IMR-90 (cell line): ENCODE results near the gene CREB5. TPM values are rescaled to one million over a fixed set of nuclear protein-coding genes. Genes with fewer than 3 reads are reported as not detected.

Source experiments
- ATAC-seq: fragments of 200-7000 bp; cut with Tn5 transposase; 2 replicates; pipeline ENCODE4 v1.9.1; 2020; ENCODE audit warnings: low read depth, mild to moderate bottlenecking, moderate library complexity
- BruUV-seq: library from RNA; stranded (reverse); fragments of 400-500 nt; replicated peaks from 2 replicates; lab custom pipeline; 2021; lab: Mats Ljungman, UMichigan
- CTCF ChIA-PET: fragments of 300-600 bp; formaldehyde crosslinking; extraction: SDS; loops from one replicate; lab custom pipeline; 2021; ENCODE audit warnings: antibody characterized with exemption; lab: Yijun Ruan, JAX
- POLR2A ChIA-PET: fragments of 300-600 bp; sonication (Branson Sonifier 250); formaldehyde crosslinking; loops from one replicate; lab custom pipeline; 2022; ENCODE audit warnings: antibody characterized with exemption; ENCODE audit not compliant: unreplicated experiment; lab: Charles Lee
- DNase-seq: peaks from one replicate; pipeline ENCODE4 v3.0.0; 2013
- H2AFZ ChIP-seq: replicated peaks from 2 replicates; pipeline ENCODE3; 2013; ENCODE audit warnings: low read length, mild to moderate bottlenecking; ENCODE audit not compliant: poor library complexity
- H2AK5ac ChIP-seq: 2 replicates; pipeline ENCODE4 v1.6.1; 2013; ENCODE audit warnings: low read depth, low read length, inconsistent platforms
- H2AK9ac ChIP-seq: replicated peaks from 2 replicates; pipeline ENCODE3; 2013; ENCODE audit warnings: mild to moderate bottlenecking, low read depth, low read length, moderate library complexity; ENCODE audit not compliant: poor library complexity
- H2BK120ac ChIP-seq: 2 replicates; pipeline ENCODE4 v1.6.1; 2013; ENCODE audit warnings: low read depth, low read length, inconsistent platforms
- H2BK15ac ChIP-seq: 3 replicates; pipeline ENCODE4 v1.6.1; 2013; ENCODE audit warnings: low read depth, low read length, inconsistent platforms
- H2BK20ac ChIP-seq: 2 replicates; pipeline ENCODE4 v1.6.1; 2013; ENCODE audit warnings: low read depth, mild to moderate bottlenecking, inconsistent platforms, low read length, moderate library complexity
- H2BK5ac ChIP-seq: 2 replicates; pipeline ENCODE4 v1.6.1; 2013; ENCODE audit warnings: mild to moderate bottlenecking, low read depth, low read length, inconsistent platforms; ENCODE audit not compliant: poor library complexity, severe bottlenecking
- H3K14ac ChIP-seq: replicated peaks from 2 replicates; pipeline ENCODE4 v1.6.1; 2013; ENCODE audit warnings: low read depth, low read length, inconsistent platforms
- H3K18ac ChIP-seq: 2 replicates; pipeline ENCODE4 v1.6.1; 2013; ENCODE audit warnings: low read depth, low read length, control low read depth
- H3K23ac ChIP-seq: 2 replicates; pipeline ENCODE4 v1.6.1; 2013; ENCODE audit warnings: low read depth, low read length, inconsistent platforms
- H3K27ac ChIP-seq: 2 replicates; pipeline ENCODE4 v1.5.1; 2013; ENCODE audit warnings: mild to moderate bottlenecking, control low read depth, low read length; ENCODE audit not compliant: insufficient read depth
- H3K27me3 ChIP-seq: 2 replicates; pipeline ENCODE4 v1.6.1; 2013; ENCODE audit warnings: low read length; ENCODE audit not compliant: control insufficient read depth, insufficient read depth
- H3K36me3 ChIP-seq: 2 replicates; pipeline ENCODE4 v1.6.1; 2013; ENCODE audit warnings: low read length, mixed read lengths; ENCODE audit not compliant: control insufficient read depth, insufficient read depth
- H3K4ac ChIP-seq: 2 replicates; pipeline ENCODE4 v1.6.1; 2013; ENCODE audit warnings: low read depth, low read length, inconsistent platforms
- H3K4me1 ChIP-seq: 2 replicates; pipeline ENCODE4 v1.6.1; 2013; ENCODE audit warnings: low read length, mixed read lengths; ENCODE audit not compliant: control insufficient read depth, insufficient read depth
- H3K4me2 ChIP-seq: 2 replicates; pipeline ENCODE4 v1.6.1; 2013; ENCODE audit warnings: low read depth, mild to moderate bottlenecking, control low read depth, low read length, moderate library complexity
- H3K4me3 ChIP-seq: 2 replicates; pipeline ENCODE4 v1.5.1; 2013; ENCODE audit warnings: low read depth, mild to moderate bottlenecking, control low read depth, low read length, moderate library complexity; ENCODE audit not compliant: insufficient read depth
- H3K56ac ChIP-seq: 2 replicates; pipeline ENCODE4 v1.6.1; 2013; ENCODE audit warnings: low read length, inconsistent platforms; ENCODE audit not compliant: insufficient read depth; ENCODE audit errors: extremely low read depth
- H3K79me1 ChIP-seq, 2 experiments: 2 replicates each; pipeline ENCODE4 v1.6.1; 2013; ENCODE audit warnings: low read length in 2 of 2, inconsistent platforms in 1 of 2, low read depth in 1 of 2
- H3K9ac ChIP-seq: 2 replicates; pipeline ENCODE4 v1.6.1; 2013; ENCODE audit warnings: low read depth, low read length, control low read depth
- H3K9me1 ChIP-seq: 2 replicates; pipeline ENCODE4 v1.6.1; 2013; ENCODE audit warnings: low read length, inconsistent platforms; ENCODE audit not compliant: insufficient read depth
- H3K9me3 ChIP-seq: 2 replicates; pipeline ENCODE4 v1.6.1; 2013; ENCODE audit warnings: low read length; ENCODE audit not compliant: control insufficient read depth, insufficient read depth
- H4K20me1 ChIP-seq: 2 replicates; pipeline ENCODE4 v1.6.1; 2013; ENCODE audit warnings: low read length, inconsistent platforms; ENCODE audit not compliant: insufficient read depth
- H4K5ac ChIP-seq: 2 replicates; pipeline ENCODE4 v1.6.1; 2013; ENCODE audit warnings: mild to moderate bottlenecking, low read depth, low read length, control low read depth
- H4K8ac ChIP-seq, 2 experiments: 2 replicates each; pipeline ENCODE4 v1.6.1; 2013; ENCODE audit warnings: low read depth in 2 of 2, low read length in 2 of 2, control low read depth in 1 of 2, inconsistent platforms in 1 of 2
- H4K91ac ChIP-seq: 2 replicates; pipeline ENCODE4 v1.6.1; 2013; ENCODE audit warnings: low read depth, low read length, inconsistent platforms; ENCODE audit not compliant: insufficient read depth
- BHLHE40 ChIP-seq: fragments of 150-350 bp; IDR thresholded peaks from 2 replicates; pipeline ENCODE4 v1.6.1; 2016; ENCODE audit warnings: mild to moderate bottlenecking, low read depth, low read length
- CEBPB ChIP-seq: IDR thresholded peaks from 2 replicates; pipeline ENCODE4 v1.6.1; 2012; ENCODE audit warnings: low read depth, low read length, improper control_type of control experiment
- CHD1 ChIP-seq: IDR thresholded peaks from 2 replicates; pipeline ENCODE4 v1.6.1; 2012; ENCODE audit warnings: low read depth, low read length, improper control_type of control experiment
- CTCF ChIP-seq: conservative IDR thresholded peaks from 2 replicates; pipeline ENCODE4 v1.5.1; 2012; ENCODE audit warnings: mild to moderate bottlenecking, low read depth, low read length, improper control_type of control experiment
- MAFK ChIP-seq: IDR thresholded peaks from 2 replicates; pipeline ENCODE4 v1.6.1; 2012; ENCODE audit warnings: low read depth, low read length, improper control_type of control experiment
- MAZ ChIP-seq: IDR thresholded peaks from 2 replicates; pipeline ENCODE4 v1.6.1; 2012; ENCODE audit warnings: low read depth, mild to moderate bottlenecking, low read length, improper control_type of control experiment, moderate library complexity, borderline replicate concordance
- MXI1 ChIP-seq: IDR thresholded peaks from 2 replicates; pipeline ENCODE4 v1.6.1; 2012; ENCODE audit warnings: low read depth, mild to moderate bottlenecking, low read length, moderate library complexity, borderline replicate concordance
- NFE2L2 ChIP-seq: fragments of 150-350 bp; IDR thresholded peaks from 2 replicates; pipeline ENCODE4 v1.6.1; 2016; ENCODE audit warnings: low read depth, mild to moderate bottlenecking, low read length
- POLR2A ChIP-seq: IDR thresholded peaks from 2 replicates; pipeline ENCODE4 v1.6.1; 2012; ENCODE audit warnings: mild to moderate bottlenecking, low read depth, low read length
- RAD21 ChIP-seq: IDR thresholded peaks from 2 replicates; pipeline ENCODE4 v1.6.1; 2012; ENCODE audit warnings: low read length, improper control_type of control experiment
- RFX5 ChIP-seq: IDR thresholded peaks from 2 replicates; pipeline ENCODE4 v1.8.0; 2012; ENCODE audit warnings: low read depth, mild to moderate bottlenecking, low read length, moderate library complexity
- SMC3 ChIP-seq: fragments of 150-350 bp; IDR thresholded peaks from 2 replicates; pipeline ENCODE4 v1.6.1; 2016; ENCODE audit warnings: low read depth, mild to moderate bottlenecking, antibody characterized with exemption, low read length, moderate library complexity
- WGBS, 2 experiments: methylation state at CpG; one replicate each; pipeline versions ENCODE4 v1.1.5 to v1.1.7; 2013; ENCODE audit warnings: missing lambda C conversion rate in 2 of 2; ENCODE audit not compliant: insufficient read length in 1 of 2; ENCODE audit errors: extremely low coverage in 2 of 2; 5-methylcytosine and 5-hydroxymethylcytosine counted together
- dilution Hi-C: fragments of 300-500 bp; cut with HindIII; formaldehyde crosslinking; loops from one replicate; pipeline ENCODE4 v1.14.3; 2018; ENCODE audit warnings: low sequenced_read_pairs; ENCODE audit not compliant: unreplicated experiment
- in situ Hi-C: fragments of 300-500 bp; cut with MboI; formaldehyde crosslinking; loops from 3 replicates; pipeline ENCODE4 v1.14.3; 2019; ENCODE audit warnings: low sequenced_read_pairs, inconsistent platforms, mixed read lengths
- intact Hi-C: fragments of 100-400 bp; cut with micrococcal nuclease; formaldehyde crosslinking; loops from 2 replicates; pipeline ENCODE4 v1.10.0; 2022
- polyA plus RNA-seq, 3 experiments: library from polyadenylated mRNA; depleted of rRNA; stranded (reverse); fragments of >200 nt; gene quantifications; 2 replicates each; pipeline ENCODE4 v1.2.3, GENCODE V29; 2012; ENCODE audit warnings: low replicate concordance in 1 of 3
- total RNA-seq: library from RNA; depleted of rRNA; stranded (reverse); fragments of >200 nt; gene quantifications from 2 replicates; pipeline ENCODE4 v1.2.3, GENCODE V29; 2012
- TF ChIP-seq, protein P1 (sequence below): fragments of 150-350 bp; IDR thresholded peaks from 2 replicates; pipeline ENCODE4 v1.6.1; 2017; ENCODE audit warnings: mild to moderate bottlenecking, antibody characterized with exemption, low read length, low read depth

The CREB5 gene
- total and polyA plus RNA-seq, 2 of the 4 experiments (the other 2 are of a cell fraction) = 7.3 to 13.1 TPM

DNA sequence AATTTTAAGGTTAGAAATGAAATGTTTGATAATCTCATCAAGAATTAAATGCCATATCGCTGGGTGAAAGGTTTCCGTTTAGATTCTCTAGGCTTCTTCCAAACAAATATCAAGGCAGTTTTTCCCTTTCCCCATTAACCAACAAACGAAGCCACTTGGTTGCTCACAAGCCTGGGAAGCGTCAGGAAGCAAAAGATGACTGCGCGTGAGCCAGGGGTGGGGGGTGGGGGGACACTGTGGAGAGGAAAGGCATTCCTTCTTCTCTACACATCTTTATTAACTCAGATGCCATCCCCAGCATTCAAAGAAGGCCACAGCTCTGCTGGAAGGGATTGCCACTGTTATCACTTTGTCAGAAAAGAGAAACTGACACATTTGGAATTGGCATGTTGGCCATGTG is 338.7 kb downstream of the CREB5 start:
- BruUV-seq = no TSS peak
- H3K14ac ChIP-seq = no peak overlapping the region
- no peak overlapping the region for H3K9ac ChIP-seq
- 0 out of 2 replicates have a peak, but pooled peaks cover 3% of the 10 kb centered on the region for H3K9me1 ChIP-seq
- no peak overlapping the region for H3K18ac ChIP-seq
- H3K4me2 ChIP-seq = no peak overlapping the region
- no CpG with 5 or more reads among the region's 6 CpGs for WGBS, 2 experiments
- H2AK9ac ChIP-seq = no peak overlapping the region
- in situ Hi-C loops = no loop called here
- ChIA-PET POLR2A (no interaction called here), CTCF (interaction anchor here (1.8 kb wide), 1 partner anchor 11 kb away, joined by 4 read pairs; no protein-coding TSS in a partner anchor)
- H2BK20ac ChIP-seq = no peak overlapping the region
- H4K91ac ChIP-seq = no peak overlapping the region
- H3K4ac ChIP-seq = no peak overlapping the region
- H2AK5ac ChIP-seq = no peak overlapping the region
- no peak overlapping the region for H3K27ac ChIP-seq
- H3K4me1 ChIP-seq = peaks cover 5% of the 10 kb centered on the region
- H3K27me3 ChIP-seq = no peaks in the 10 kb centered on the region
- no peaks in the 10 kb centered on the region for H3K9me3 ChIP-seq
- TF ChIP-seq MAZ (no peak), CHD1 (no peak), MXI1 (no peak), NFE2L2 (no peak), BHLHE40 (no peak), RFX5 (no peak), SMC3 (no peak), RAD21 (no peak), CEBPB (no peak), POLR2A (no peak), CTCF (no peak), MAFK (no peak)
- TF ChIP-seq, protein P1, sequence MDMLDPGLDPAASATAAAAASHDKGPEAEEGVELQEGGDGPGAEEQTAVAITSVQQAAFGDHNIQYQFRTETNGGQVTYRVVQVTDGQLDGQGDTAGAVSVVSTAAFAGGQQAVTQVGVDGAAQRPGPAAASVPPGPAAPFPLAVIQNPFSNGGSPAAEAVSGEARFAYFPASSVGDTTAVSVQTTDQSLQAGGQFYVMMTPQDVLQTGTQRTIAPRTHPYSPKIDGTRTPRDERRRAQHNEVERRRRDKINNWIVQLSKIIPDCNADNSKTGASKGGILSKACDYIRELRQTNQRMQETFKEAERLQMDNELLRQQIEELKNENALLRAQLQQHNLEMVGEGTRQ = no peak
- H4K8ac ChIP-seq = no peak overlapping the region
- no peak overlapping the region for H2BK15ac ChIP-seq
- no peak for DNase-seq
- dilution Hi-C loops = no loop called here
- no peak overlapping the region for H2AFZ ChIP-seq
- H3K56ac ChIP-seq = no peak overlapping the region
- H3K79me1 ChIP-seq = no peaks in the 10 kb centered on the region
- no peaks in the 10 kb centered on the region for H4K20me1 ChIP-seq
- H2BK5ac ChIP-seq = no peak overlapping the region
- intact Hi-C loops = no loop called here
- no peak for ATAC-seq
- no peak overlapping the region for H4K5ac ChIP-seq
- H3K23ac ChIP-seq = no peak overlapping the region
- H3K4me3 ChIP-seq = no peak overlapping the region
- no peak overlapping the region for H2BK120ac ChIP-seq
- H3K36me3 ChIP-seq = no peaks in the 10 kb centered on the region
